PC-9 (cell line): ENCODE results near the gene SNAPC3.

ENCODE experiments used
- CTCF ChIP-seq: fragments of 200-600 bp; sonication (generic); conservative IDR thresholded peaks from 2 replicates; pipeline ENCODE4 v1.6.1; 2017; ENCODE audit warnings: mixed run types, antibody characterized with exemption, mild to moderate bottlenecking, moderate library complexity
- EZH2 ChIP-seq: fragments of 200-600 bp; sonication (generic); IDR thresholded peaks from 2 replicates; pipeline ENCODE4 v1.8.0; 2017; ENCODE audit warnings: antibody characterized with exemption, low read depth

GRCh38 chr9:15389631-15390030 lies 33.0 kb upstream of the SNAPC3 start:
- no peak for TF ChIP-seq CTCF
- TF ChIP-seq EZH2 = no peak
